Testis (tissue), 3 donors: Measurements from ENCODE around the gene BMP3. TPM values are rescaled to one million over a fixed set of nuclear protein-coding genes. Genes with fewer than 3 reads are reported as not detected.

Experiments
- DNase-seq: peaks from one replicate; pipeline ENCODE4 v3.0.0-alpha.2; 2019
- H3K27ac ChIP-seq, 2 donors: fragments of 200-600 bp; sonication (generic); one replicate each; pipeline ENCODE4 v1.5.1; 2019
- H3K27me3 ChIP-seq: fragments of 200-600 bp; sonication (generic); one replicate; pipeline ENCODE4 v1.5.1; 2019
- H3K36me3 ChIP-seq: fragments of 200-600 bp; sonication (generic); one replicate; pipeline ENCODE4 v1.5.1; 2017; ENCODE audit warnings: low read depth; ENCODE audit errors: missing control alignments
- H3K4me1 ChIP-seq: fragments of 200-600 bp; sonication (generic); one replicate; pipeline ENCODE4 v1.5.1; 2019
- H3K4me3 ChIP-seq, 2 donors: fragments of 200-600 bp; sonication (generic); one replicate each; pipeline ENCODE4 v1.5.1; 2017 to 2019
- H3K9me3 ChIP-seq: fragments of 200-600 bp; sonication (generic); one replicate; pipeline ENCODE4 v1.5.1; 2017
- CTCF ChIP-seq, 3 experiments: fragments of 450-650 bp in 2 of 3; fragments of 200-600 bp in 1 of 3; sonication (generic) in 1 of 3; IDR thresholded peaks; one replicate each; pipeline ENCODE4 v1.5.1; 2016 to 2019; ENCODE audit warnings: antibody characterized with exemption in 3 of 3, mild to moderate bottlenecking in 2 of 3, moderate library complexity in 1 of 3
- POLR2A ChIP-seq: fragments of 450-650 bp; IDR thresholded peaks from one replicate; pipeline ENCODE4 v1.6.1; 2017; ENCODE audit warnings: antibody characterized with exemption, mild to moderate bottlenecking, moderate library complexity
- whole genome bisulfite sequencing, 2 donors: methylation state at CpG; one replicate each; pipeline ENCODE4 v1.1.5; 2018; 5-methylcytosine and 5-hydroxymethylcytosine counted together
- intact Hi-C: fragments of 100-400 bp; cut with DNase I; formaldehyde crosslinking; loops from one replicate; pipeline ENCODE4 v1.15.1; 2023; ENCODE audit warnings: low total_unique reads
- polyA plus RNA-seq: library from polyadenylated mRNA; stranded (reverse); fragments of 350-450 nt; fragmentation: Illumina TruSeq; extraction: RNeasy Lipid Tissue Mini Kit (QIAGEN cat#74804); gene quantifications from one replicate; pipeline ENCODE4 v1.2.3, GENCODE V29; 2014; ENCODE audit warnings: low read depth, low replicate concordance; ENCODE audit not compliant: insufficient read depth
- total RNA-seq, 2 donors: library from RNA; depleted of rRNA; stranded (reverse); fragments of >200 nt; gene quantifications; one replicate each; pipeline ENCODE4 v1.2.3, GENCODE V29; 2016

Gene BMP3
- total and polyA plus RNA-seq, 3 donors from 2014 or later, result 0.16 to 0.32 (median 0.25) TPM

- no peak overlapping the region for H3K4me3 ChIP-seq
- no peak for DNase-seq
- H3K4me1 ChIP-seq, result no peaks in the 10 kb centered on the region
- no peaks in the 10 kb centered on the region for H3K9me3 ChIP-seq
- intact Hi-C loops, result no loop called here
- H3K27ac ChIP-seq, result no peak overlapping the region
- no peaks in the 10 kb centered on the region for H3K27me3 ChIP-seq
- TF ChIP-seq CTCF (IDR thresholded peaks at IDR 0.05) (no peak), POLR2A (no peak)
- H3K36me3 ChIP-seq, result no peaks in the 10 kb centered on the region
- WGBS, 2 donors, result 89% methylated on average over 3 of the region's 3 CpGs
Measured at GRCh38 chr4:81085291-81085690, 54.8 kb downstream of the BMP3 start.

- Histone ChIP-seq H3K4me1 (no peaks in the 10 kb centered on the region), H3K4me3 (no peak overlapping the region), H3K27me3 (no peaks in the 10 kb centered on the region), H3K27ac (no peak overlapping the region), H3K9me3 (no peaks in the 10 kb centered on the region), H3K36me3 (no peaks in the 10 kb centered on the region)
- WGBS, 2 donors, result 89 to 93% methylated on average over 3 of the region's 3 CpGs
- intact Hi-C loops, result no loop called here
- TF ChIP-seq CTCF (IDR thresholded peaks at IDR 0.05) (no peak), POLR2A (no peak)
- no peak for DNase-seq
Measured at GRCh38 chr4:81085979-81086378, 55.5 kb downstream of the BMP3 start.

GRCh38 chr4:81093720-81094401 is 63.4 kb downstream of the BMP3 start:
- H3K4me3 ChIP-seq, result no peak overlapping the region
- H3K9me3 ChIP-seq, result no peaks in the 10 kb centered on the region
- DNase-seq, result no peak
- no peaks in the 10 kb centered on the region for H3K27me3 ChIP-seq
- H3K4me1 ChIP-seq, result no peaks in the 10 kb centered on the region
- no peak for TF ChIP-seq POLR2A
- TF ChIP-seq CTCF (IDR thresholded peaks at IDR 0.05), result no peak
- 85 to 86% methylated on average over 2 of the region's 2 CpGs for WGBS, 2 donors
- no peaks in the 10 kb centered on the region for H3K36me3 ChIP-seq
- intact Hi-C loops, result no loop called here
- no peak overlapping the region for H3K27ac ChIP-seq

- H3K36me3 ChIP-seq, result no peaks in the 10 kb centered on the region
- no peak overlapping the region for H3K27ac ChIP-seq
- intact Hi-C loops, result no loop called here
- no peaks in the 10 kb centered on the region for H3K9me3 ChIP-seq
- no peak overlapping the region for H3K4me3 ChIP-seq
- H3K4me1 ChIP-seq, result no peaks in the 10 kb centered on the region
- WGBS, 2 donors, result 72 to 79% methylated on average over 2 of the region's 2 CpGs
- no peak for DNase-seq
- no peak for TF ChIP-seq CTCF (IDR thresholded peaks at IDR 0.05)
- TF ChIP-seq POLR2A, result no peak
- no peaks in the 10 kb centered on the region for H3K27me3 ChIP-seq
Measured at GRCh38 chr4:81095389-81095788, 64.9 kb downstream of the BMP3 start.

- WGBS, 2 donors, result 81 to 100% methylated on average over 1 of the region's 1 CpG
- H3K27me3 ChIP-seq, result no peaks in the 10 kb centered on the region
- no peak overlapping the region for H3K4me3 ChIP-seq
- no peaks in the 10 kb centered on the region for H3K4me1 ChIP-seq
- no peak overlapping the region for H3K27ac ChIP-seq
- intact Hi-C loops, result no loop called here
- H3K36me3 ChIP-seq, result no peaks in the 10 kb centered on the region
- no peak for TF ChIP-seq CTCF (IDR thresholded peaks at IDR 0.05)
- no peak for TF ChIP-seq POLR2A
- no peaks in the 10 kb centered on the region for H3K9me3 ChIP-seq
- no peak for DNase-seq
Measured at GRCh38 chr4:81096566-81096965, 66.1 kb downstream of the BMP3 start.
